GM23338 (cell line): ENCODE data around the gene OAS2. TPM values are rescaled to one million over a fixed set of nuclear protein-coding genes. Genes with fewer than 3 reads are reported as not detected.

ENCODE experiments used
- ATAC-seq: fragments of 200-7000 bp; cut with Tn5 transposase; 3 replicates; pipeline ENCODE4 v1.9.1; 2020
- DNase-seq: peaks from one replicate; pipeline ENCODE4 v3.0.0-alpha.2; 2015; ENCODE audit warnings: low spot score
- H2AFZ ChIP-seq: fragments of 200-600 bp; sonication (generic); 2 replicates; pipeline ENCODE4 v1.8.0; 2016; ENCODE audit warnings: antibody characterized with exemption, mild to moderate bottlenecking, moderate library complexity
- H3F3A ChIP-seq: fragments of 200-600 bp; sonication (generic); replicated peaks from 2 replicates; pipeline ENCODE4 v1.8.0; 2017; ENCODE audit warnings: antibody characterized with exemption, mixed run types, low read depth
- H3K27ac ChIP-seq: fragments of 200-600 bp; sonication (generic); 2 replicates; pipeline ENCODE4 v1.6.1; 2016; ENCODE audit warnings: low read depth
- H3K27me3 ChIP-seq: fragments of 200-600 bp; sonication (generic); 2 replicates; pipeline ENCODE4 v1.8.0; 2016; ENCODE audit warnings: mild to moderate bottlenecking, mixed run types, moderate library complexity; ENCODE audit not compliant: insufficient read depth
- H3K36me3 ChIP-seq: fragments of 200-600 bp; sonication (generic); 2 replicates; pipeline ENCODE4 v1.8.0; 2016; ENCODE audit warnings: mild to moderate bottlenecking; ENCODE audit not compliant: insufficient read depth
- H3K4me1 ChIP-seq: fragments of 200-600 bp; sonication (generic); 2 replicates; pipeline ENCODE4 v1.8.0; 2016; ENCODE audit warnings: mild to moderate bottlenecking, moderate library complexity; ENCODE audit not compliant: insufficient read depth
- H3K4me2 ChIP-seq: fragments of 200-600 bp; sonication (generic); 2 replicates; pipeline ENCODE4 v1.7.1; 2017; ENCODE audit warnings: mixed run types
- H3K4me3 ChIP-seq: fragments of 200-600 bp; sonication (generic); 2 replicates; pipeline ENCODE4 v1.6.1; 2016; ENCODE audit warnings: mixed run types
- H3K79me2 ChIP-seq: fragments of 200-600 bp; sonication (generic); replicated peaks from 2 replicates; pipeline ENCODE4 v1.8.0; 2017; ENCODE audit warnings: mild to moderate bottlenecking; ENCODE audit not compliant: insufficient read depth
- H3K9me2 ChIP-seq: fragments of 200-600 bp; sonication (generic); 2 replicates; pipeline ENCODE4 v1.8.0; 2017; ENCODE audit not compliant: insufficient read depth
- H4K20me1 ChIP-seq: fragments of 200-600 bp; sonication (generic); replicated peaks from 2 replicates; pipeline ENCODE4 v1.8.0; 2017; ENCODE audit warnings: mild to moderate bottlenecking; ENCODE audit not compliant: insufficient read depth
- H3K27ac Mint-ChIP-seq: 2 replicates; pipeline ENCODE4 v1.8.0; 2020; ENCODE audit warnings: inconsistent platforms, mild to moderate bottlenecking, moderate library complexity, mixed read lengths
- H3K27me3 Mint-ChIP-seq: 3 replicates; pipeline ENCODE4 v1.8.0; 2022; ENCODE audit warnings: low read depth, mild to moderate bottlenecking, moderate library complexity, mixed read lengths, inconsistent platforms; ENCODE audit not compliant: insufficient read depth, poor library complexity
- H3K36me3 Mint-ChIP-seq: 3 replicates; pipeline ENCODE4 v1.8.0; 2021; ENCODE audit warnings: low read depth, mild to moderate bottlenecking, inconsistent platforms, moderate library complexity, mixed read lengths
- H3K4me1 Mint-ChIP-seq: 3 replicates; pipeline ENCODE4 v1.8.0; 2020; ENCODE audit warnings: mild to moderate bottlenecking, inconsistent platforms, mixed read lengths
- H3K4me3 Mint-ChIP-seq: 3 replicates; pipeline ENCODE4 v1.8.0; 2021; ENCODE audit warnings: moderate library complexity, mild to moderate bottlenecking, inconsistent platforms, mixed read lengths
- H3K9me3 Mint-ChIP-seq: 3 replicates; pipeline ENCODE4 v1.8.0; 2020; ENCODE audit warnings: moderate library complexity, mild to moderate bottlenecking, inconsistent platforms, mixed read lengths
- CREB1 ChIP-seq: fragments of 250-450 bp; sonication (Bioruptor Pico); IDR thresholded peaks from 2 replicates; pipeline ENCODE4 v1.5.0; 2020; ENCODE audit warnings: low read depth, mild to moderate bottlenecking, moderate library complexity
- EZH2 ChIP-seq: fragments of 200-600 bp; sonication (generic); IDR thresholded peaks from one replicate; pipeline ENCODE4 v1.8.0; 2017; ENCODE audit warnings: antibody characterized with exemption, mild to moderate bottlenecking, low read depth; ENCODE audit not compliant: unreplicated experiment
- EZH2phosphoT487 ChIP-seq: fragments of 200-600 bp; sonication (generic); IDR thresholded peaks from one replicate; pipeline ENCODE4 v1.8.1; 2018; ENCODE audit warnings: antibody characterized with exemption; ENCODE audit not compliant: unreplicated experiment
- JUNB ChIP-seq: IDR thresholded peaks from one replicate; pipeline ENCODE4 v1.6.1; 2016; ENCODE audit warnings: antibody characterized with exemption; ENCODE audit not compliant: unreplicated experiment
- NANOG ChIP-seq: IDR thresholded peaks from 2 replicates; pipeline ENCODE4 v1.6.1; 2016; ENCODE audit warnings: antibody characterized with exemption, borderline replicate concordance
- POLR2AphosphoS5 ChIP-seq: IDR thresholded peaks from 2 replicates; pipeline ENCODE4 v1.6.1; 2016; ENCODE audit warnings: antibody characterized with exemption, low read depth
- ZNF114 ChIP-seq: fragments of 250-450 bp; sonication (Bioruptor Pico); IDR thresholded peaks from 2 replicates; pipeline ENCODE4 v1.5.0; 2020; ENCODE audit warnings: mild to moderate bottlenecking, moderate library complexity
- ZNF462 ChIP-seq: fragments of 250-450 bp; sonication (Bioruptor Pico); IDR thresholded peaks from 2 replicates; pipeline ENCODE4 v1.5.0; 2020; ENCODE audit warnings: mild to moderate bottlenecking, moderate library complexity
- polyA plus RNA-seq: library from polyadenylated mRNA; unstranded; fragments of >200 nt; fragmentation: Nextera tagmentation; extraction: Ambion mirVana; gene quantifications from 2 replicates; pipeline ENCODE4 v1.2.1, GENCODE V29; 2016
- total RNA-seq: library from RNA; depleted of rRNA; stranded (reverse); fragments of >200 nt; shearing (Covaris generic); gene quantifications from 2 replicates; pipeline ENCODE4 v1.2.3, GENCODE V29; 2014

OAS2 gene
- total and polyA plus RNA-seq, 2 experiments from 2014 or later = 0.10 TPM; not detected in 1

DNA sequence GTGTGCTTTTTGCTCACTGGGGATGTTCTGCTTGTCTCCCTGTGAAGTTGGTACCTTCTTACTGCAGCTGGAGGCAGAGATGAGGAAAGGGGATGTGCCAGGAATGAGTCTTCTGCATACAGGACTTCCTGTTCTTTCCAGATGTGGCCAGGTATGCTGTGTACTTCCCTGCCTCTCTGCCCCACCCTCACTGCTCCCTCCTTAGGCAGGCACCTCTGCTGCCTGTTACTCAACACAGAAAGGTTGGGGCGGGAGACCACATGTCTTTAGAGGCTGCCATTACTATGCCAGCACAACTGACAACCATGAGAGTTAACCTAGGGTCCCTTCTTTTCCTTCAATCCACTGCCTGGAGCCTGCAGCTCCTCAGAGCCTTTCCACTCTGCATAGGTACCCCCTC is 42.1 kb upstream of the OAS2 start (continued):
- TF ChIP-seq NANOG = no peak
- TF ChIP-seq POLR2AphosphoS5 = no peak
- TF ChIP-seq CREB1 (CRISPR knock-in tag) = no peak

DNA sequence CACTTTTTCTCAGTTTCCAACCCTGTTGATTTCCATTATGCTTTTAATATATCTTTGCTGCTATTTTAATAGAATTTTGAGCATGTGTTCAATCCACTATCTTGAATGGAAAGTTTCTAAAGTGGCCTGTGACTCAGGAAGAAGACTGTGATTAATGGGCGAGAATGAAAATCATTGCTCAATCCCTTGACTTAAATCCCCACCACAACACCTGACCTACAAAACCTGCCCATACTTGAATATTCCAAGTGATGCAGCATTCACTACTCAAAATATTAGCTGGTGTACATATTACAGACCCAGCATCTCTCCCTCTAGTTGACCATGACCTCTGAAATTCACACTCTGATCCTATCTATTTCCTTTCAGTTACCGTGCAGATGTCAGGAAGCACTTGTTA is 41.4 kb upstream of the OAS2 start:
- Histone ChIP-seq H3K27me3 (peaks cover 22% of the 10 kb centered on the region), H3F3A (no peaks in the 10 kb centered on the region), H3K4me3 (no peak overlapping the region), H3K9me2 (no peaks in the 10 kb centered on the region), H4K20me1 (no peaks in the 10 kb centered on the region), H3K79me2 (no peaks in the 10 kb centered on the region), H3K4me1 (no peaks in the 10 kb centered on the region), H2AFZ (no peak overlapping the region), H3K36me3 (no peaks in the 10 kb centered on the region), H3K27ac (no peak overlapping the region), H3K4me2 (no peak overlapping the region)
- H3K4me3 Mint-ChIP-seq = no peak overlapping the region
- H3K4me1 Mint-ChIP-seq = peaks cover 11% of the 10 kb centered on the region
- H3K27me3 Mint-ChIP-seq = peaks cover 18% of the 10 kb centered on the region
- TF ChIP-seq JUNB = no peak
- TF ChIP-seq ZNF462 = no peak
- no peak for TF ChIP-seq POLR2AphosphoS5
- no peak for TF ChIP-seq ZNF114
- no peak for TF ChIP-seq EZH2
- TF ChIP-seq EZH2phosphoT487 = no peak
- no peak for TF ChIP-seq NANOG
- no peaks in the 10 kb centered on the region for H3K36me3 Mint-ChIP-seq
- H3K9me3 Mint-ChIP-seq = no peaks in the 10 kb centered on the region
- no peak for DNase-seq
- ATAC-seq = no peak
- H3K27ac Mint-ChIP-seq = no peak overlapping the region
